Spleen (tissue), 11 donors: Measurements from ENCODE around the gene FERMT3. TPM values are rescaled to one million over a fixed set of nuclear protein-coding genes. Genes with fewer than 3 reads are reported as not detected.
A peak's percentile ranks its signal among the peaks of the same experiment; 100 is the strongest.

Experiments
- DNase-seq: peaks from one replicate; pipeline ENCODE4 v3.0.0-alpha.2; 2020
- H3K27ac ChIP-seq, 8 donors: fragments of 200-600 bp; sonication (generic) in 7 of 8; 1 replicate in 4 of 8; 2 replicates in 4 of 8; pipeline versions ENCODE4 v1.5.0 to v1.8.0; 2016 to 2021; ENCODE audit warnings: inconsistent platforms in 4 of 8, mild to moderate bottlenecking in 4 of 8, moderate library complexity in 1 of 8
- H3K27me3 ChIP-seq, 7 donors: fragments of 200-600 bp; sonication (generic) in 6 of 7; replicated peaks in 1 of 7; 1 replicate in 4 of 7; 2 replicates in 3 of 7; pipeline versions ENCODE4 v1.5.0 to v1.8.0; 2016 to 2021; ENCODE audit warnings: inconsistent platforms in 3 of 7, mild to moderate bottlenecking in 1 of 7
- H3K36me3 ChIP-seq, 6 donors: fragments of 200-600 bp; sonication (generic) in 5 of 6; 1 replicate in 4 of 6; 2 replicates in 2 of 6; pipeline versions ENCODE4 v1.5.0 to v1.8.0; 2016 to 2021; ENCODE audit warnings: inconsistent platforms in 2 of 6
- H3K4me1 ChIP-seq, 6 donors: fragments of 200-600 bp; sonication (generic) in 5 of 6; 1 replicate in 3 of 6; 2 replicates in 3 of 6; pipeline versions ENCODE4 v1.5.0 to v1.8.0; 2016 to 2021; ENCODE audit warnings: inconsistent platforms in 3 of 6
- H3K4me3 ChIP-seq, 8 donors: fragments of 200-600 bp; sonication (generic) in 7 of 8; 1 replicate in 4 of 8; 2 replicates in 4 of 8; pipeline versions ENCODE4 v1.5.0 to v1.8.0; 2016 to 2021; ENCODE audit warnings: inconsistent platforms in 4 of 8, mild to moderate bottlenecking in 4 of 8, moderate library complexity in 2 of 8
- H3K9me3 ChIP-seq, 8 donors: fragments of 200-600 bp; sonication (generic) in 7 of 8; 1 replicate in 4 of 8; 2 replicates in 4 of 8; pipeline versions ENCODE4 v1.5.0 to v1.8.0; 2016 to 2021; ENCODE audit warnings: inconsistent platforms in 4 of 8
- POLR2A ChIP-seq, 3 donors: fragments of 450-650 bp; IDR thresholded peaks; one replicate each; pipeline ENCODE4 v1.5.1; 2017; ENCODE audit warnings: antibody characterized with exemption in 3 of 3, mild to moderate bottlenecking in 1 of 3
- POLR2AphosphoS5 ChIP-seq, 3 donors: sonication (generic); formaldehyde crosslinking; IDR thresholded peaks; one replicate each; pipeline ENCODE4 v1.5.1; 2017; ENCODE audit warnings: antibody characterized with exemption in 3 of 3
- WGBS, 5 donors: extraction: QIAGEN DNeasy Blood & Tissue Kit in 3 of 5; methylation state at CpG; one replicate each; pipeline versions ENCODE4 v1.1.5 to v1.1.7; 2013 to 2018; 5-methylcytosine and 5-hydroxymethylcytosine counted together
- intact Hi-C: fragments of 100-400 bp; cut with DNase I; formaldehyde crosslinking; loops from one replicate; pipeline ENCODE4 v1.15.0; 2023; ENCODE audit warnings: low total_unique reads
- polyA plus RNA-seq, 3 donors: library from polyadenylated mRNA; stranded (reverse); fragments of 200-250 nt; gene quantifications; one replicate each; pipeline ENCODE4 v1.2.1, GENCODE V29; 2013
- total RNA-seq, 7 donors: library from RNA; depleted of rRNA in 3 of 7; stranded (reverse); fragments of >200 nt in 3 of 7; fragmentation: NEBNext Ultra II Directional in 4 of 7; extraction: Animal tissue kit (Norgen Biotek cat#: 25700) in 4 of 7; gene quantifications; one replicate each; pipeline versions ENCODE4 v1.1.0 to v1.2.1, GENCODE V29; 2016 to 2021
- TF ChIP-seq, protein P1 (sequence below), 11 experiments: fragments of 200-600 bp in 7 of 11; fragments of 450-650 bp in 4 of 11; sonication (generic) in 4 of 11; IDR thresholded peaks in 8 of 11; conservative IDR thresholded peaks in 3 of 11; 1 replicate in 7 of 11; 2 replicates in 4 of 11; pipeline versions ENCODE4 v1.4.0 to v1.8.0; 2016 to 2021; ENCODE audit warnings: antibody characterized with exemption in 11 of 11, inconsistent platforms in 4 of 11, mild to moderate bottlenecking in 1 of 11
- donor health status: healthy with polysubstance abuse.
- donor health status: DM: no; HTN: no; CAD: no; lungs with moderate emphysema.
- donor health status: DM: no; HTN: no; CAD: no.
- donor health status: Bipolar disorder and iron deficiency.
- donor health status: healthy.
- donor health status: DM: no; HTN: no; CAD: no.
- donor health status: DM: yes; HTN: yes; CAD: no.

The FERMT3 gene
- total and polyA plus RNA-seq, 10 donors, result 120 to 248 (median 174) TPM

DNA sequence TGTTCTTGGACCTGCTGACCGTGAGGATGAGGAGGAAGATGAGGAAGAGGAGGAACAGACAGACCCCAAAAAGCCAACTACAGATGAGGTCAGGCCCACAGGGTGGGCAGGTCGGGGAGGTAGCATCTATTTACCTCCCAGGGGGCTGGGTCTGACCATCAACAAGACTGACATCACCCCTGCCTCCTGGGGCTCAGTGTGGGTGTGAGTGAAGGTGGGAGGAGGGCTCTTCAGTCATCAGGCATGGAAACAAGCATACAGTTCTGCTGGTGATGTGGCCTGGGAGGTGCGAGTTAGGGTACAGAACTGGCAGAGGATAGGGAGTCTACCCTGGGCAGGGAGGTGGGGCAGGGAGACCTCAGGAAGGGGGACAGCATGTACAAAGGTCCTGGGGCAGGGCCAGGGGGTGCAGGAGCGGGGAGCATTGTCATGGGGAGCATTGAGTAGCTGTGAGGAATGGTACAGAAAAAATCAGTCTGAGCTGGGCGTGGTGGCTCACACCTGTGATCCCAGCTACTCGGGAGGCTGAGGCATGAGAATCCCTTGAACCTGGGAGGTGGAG lies 53.7 kb downstream of the FERMT3 start:
- Histone ChIP-seq H3K27me3 (no peaks in the 10 kb centered on the region), H3K4me3 (no peak overlapping the region), H3K9me3 (no peaks in the 10 kb centered on the region), H3K27ac (no peak overlapping the region), H3K36me3 (peaks cover 0 to 100% (median 71%) of the 10 kb centered on the region in 6 donors), H3K4me1 (peaks cover 0 to 7% (median 2%) of the 10 kb centered on the region in 6 donors)
- DNase-seq, result no peak
- WGBS, 5 donors, result 89 to 95% (median 91%) methylated on average over 6 of the region's 6 CpGs
- intact Hi-C loops, result no loop called here
- TF ChIP-seq POLR2A (IDR thresholded peaks at IDR 0.05), result no peak
- TF ChIP-seq POLR2AphosphoS5 (IDR thresholded peaks at IDR 0.05), result no peak
- TF ChIP-seq, protein P1, sequence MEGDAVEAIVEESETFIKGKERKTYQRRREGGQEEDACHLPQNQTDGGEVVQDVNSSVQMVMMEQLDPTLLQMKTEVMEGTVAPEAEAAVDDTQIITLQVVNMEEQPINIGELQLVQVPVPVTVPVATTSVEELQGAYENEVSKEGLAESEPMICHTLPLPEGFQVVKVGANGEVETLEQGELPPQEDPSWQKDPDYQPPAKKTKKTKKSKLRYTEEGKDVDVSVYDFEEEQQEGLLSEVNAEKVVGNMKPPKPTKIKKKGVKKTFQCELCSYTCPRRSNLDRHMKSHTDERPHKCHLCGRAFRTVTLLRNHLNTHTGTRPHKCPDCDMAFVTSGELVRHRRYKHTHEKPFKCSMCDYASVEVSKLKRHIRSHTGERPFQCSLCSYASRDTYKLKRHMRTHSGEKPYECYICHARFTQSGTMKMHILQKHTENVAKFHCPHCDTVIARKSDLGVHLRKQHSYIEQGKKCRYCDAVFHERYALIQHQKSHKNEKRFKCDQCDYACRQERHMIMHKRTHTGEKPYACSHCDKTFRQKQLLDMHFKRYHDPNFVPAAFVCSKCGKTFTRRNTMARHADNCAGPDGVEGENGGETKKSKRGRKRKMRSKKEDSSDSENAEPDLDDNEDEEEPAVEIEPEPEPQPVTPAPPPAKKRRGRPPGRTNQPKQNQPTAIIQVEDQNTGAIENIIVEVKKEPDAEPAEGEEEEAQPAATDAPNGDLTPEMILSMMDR (IDR thresholded peaks at IDR 0.05 in 8 of 11, conservative IDR thresholded peaks at IDR 0.05 in 3 of 11), result no peak

DNA sequence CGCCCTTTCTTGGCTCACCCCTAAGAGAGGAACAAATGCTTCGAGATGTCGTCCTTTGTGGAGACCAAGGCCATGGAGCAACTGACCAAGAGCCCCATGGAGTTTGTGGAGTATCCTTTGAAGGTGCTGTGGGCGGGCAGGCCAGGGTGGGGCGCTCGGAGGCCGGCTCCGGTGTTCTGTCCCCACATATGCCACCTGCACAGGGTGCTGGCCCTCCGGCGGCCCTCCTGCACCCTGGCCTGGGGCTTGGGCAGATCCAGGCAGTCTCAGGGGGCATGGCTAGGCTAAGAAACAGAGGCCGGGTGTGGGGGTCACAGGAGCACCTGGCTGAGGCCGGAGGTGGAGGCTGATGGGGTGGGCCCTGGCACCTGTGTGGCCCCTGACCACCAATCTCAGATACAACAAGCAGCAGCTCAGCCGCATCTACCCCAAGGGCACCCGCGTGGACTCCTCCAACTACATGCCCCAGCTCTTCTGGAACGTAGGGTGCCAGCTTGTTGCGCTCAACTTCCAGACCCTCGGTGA lies 55.1 kb downstream of the FERMT3 start:
- intact Hi-C loops, result no loop called here
- Histone ChIP-seq H3K4me3 (no peak overlapping the region), H3K4me1 (peaks cover 0 to 6% (median 2%) of the 10 kb centered on the region in 6 donors), H3K27me3 (no peaks in the 10 kb centered on the region), H3K36me3 (peaks cover 0 to 100% (median 64%) of the 10 kb centered on the region in 6 donors), H3K9me3 (no peaks in the 10 kb centered on the region), H3K27ac (no peak overlapping the region)
- 89 to 96% (median 94%) methylated on average over 14 to 18 of the region's 18 CpGs for WGBS, 5 donors
- DNase-seq, result no peak
- TF ChIP-seq, protein P1 (IDR thresholded peaks at IDR 0.05 in 8 of 11, conservative IDR thresholded peaks at IDR 0.05 in 3 of 11), result no peak
- TF ChIP-seq POLR2AphosphoS5 (IDR thresholded peaks at IDR 0.05) (no peak), POLR2A (IDR thresholded peaks at IDR 0.05) (no peak)

GRCh38 chr11:64262271-64263002 lies 55.9 kb downstream of the FERMT3 start:
- Histone ChIP-seq H3K27me3 (no peaks in the 10 kb centered on the region), H3K9me3 (no peaks in the 10 kb centered on the region), H3K27ac (no peak overlapping the region), H3K4me1 (peaks cover 6 to 15% (median 10%) of the 10 kb centered on the region in 6 donors), H3K36me3 (peaks cover 0 to 100% (median 61%) of the 10 kb centered on the region in 6 donors), H3K4me3 (no peak overlapping the region)
- 93 to 97% (median 95%) methylated on average over 34 to 42 of the region's 42 CpGs for WGBS, 5 donors
- DNase-seq, result peak; percentile 76
- TF ChIP-seq POLR2AphosphoS5 (IDR thresholded peaks at IDR 0.05) (no peak), POLR2A (IDR thresholded peaks at IDR 0.05) (no peak)
- TF ChIP-seq, protein P1 (IDR thresholded peaks at IDR 0.05 in 8 of 11, conservative IDR thresholded peaks at IDR 0.05 in 3 of 11), result no peak
- intact Hi-C loops, result no loop called here
